Measurements from ENCODE around the gene TIMM13.
"Not testable (repeated sequence)": the region's sequence is repeated elsewhere in the genome, so short reads cannot be mapped to it uniquely, and the experiment has no call there.

The TIMM13 gene

GRCh38 chr19:2408247-2408646, 19.1 kb downstream of the TIMM13 start:
- no peak for DNase-seq (ENCODE audit: extremely low spot score)
- ChIA-PET POLR2A (interaction anchor here (1.2 kb wide), 1 partner anchor 68 kb away, joined by 3 read pairs; no protein-coding TSS in a partner anchor), CTCF (no interaction called here)
- TF ChIP-seq CTCF (IDR thresholded peaks at IDR 0.05; ENCODE audit: control extremely low read depth, extremely low read depth, low read depth, missing control alignments): no peak

- ChIA-PET POLR2A (interaction anchor here (0.6 kb wide), 1 partner anchor 258 kb away, joined by 5 read pairs; no protein-coding TSS in a partner anchor), CTCF (no interaction called here)
- no peak for TF ChIP-seq CTCF (IDR thresholded peaks at IDR 0.05; ENCODE audit: control extremely low read depth, extremely low read depth, low read depth, missing control alignments)
- DNase-seq (ENCODE audit: extremely low spot score): no peak
These were observed 27.8 kb downstream of the TIMM13 start for GRCh38 chr19:2399582-2399981.

DNA sequence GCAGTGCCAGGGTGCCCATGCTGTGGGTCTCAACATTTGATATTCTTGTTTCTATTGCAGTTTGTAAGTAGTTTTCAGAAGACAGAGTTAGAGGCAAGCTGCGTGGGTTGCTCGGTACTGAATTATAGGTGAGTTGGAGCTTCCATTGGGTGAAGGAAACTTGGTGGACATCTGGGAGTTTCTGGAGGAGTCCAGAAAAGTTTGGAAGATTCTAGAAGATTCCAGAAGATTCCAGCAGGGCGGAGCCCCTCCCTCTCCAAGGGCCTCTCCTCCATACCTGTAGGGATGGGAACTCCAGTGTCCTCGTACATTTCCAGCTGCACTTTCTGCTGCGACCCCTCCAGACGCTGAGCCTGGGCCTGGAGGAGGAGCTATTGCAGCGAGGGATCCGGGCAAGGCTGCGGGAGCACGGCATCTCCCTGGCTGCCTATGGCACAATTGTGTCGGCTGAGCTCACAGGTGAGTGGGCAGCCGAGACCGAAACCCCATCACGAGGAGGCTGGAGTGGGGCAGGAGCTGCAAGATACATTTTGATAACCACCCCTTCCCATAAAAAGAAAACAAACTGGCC, 28.6 kb downstream of the TIMM13 start:
- POLR2A ChIA-PET: no interaction called here
- no peak for DNase-seq (ENCODE audit: extremely low spot score)
- TF ChIP-seq CTCF (IDR thresholded peaks at IDR 0.05; ENCODE audit: control extremely low read depth, extremely low read depth, low read depth, missing control alignments): no peak
- CTCF ChIA-PET: no interaction called here

DNA sequence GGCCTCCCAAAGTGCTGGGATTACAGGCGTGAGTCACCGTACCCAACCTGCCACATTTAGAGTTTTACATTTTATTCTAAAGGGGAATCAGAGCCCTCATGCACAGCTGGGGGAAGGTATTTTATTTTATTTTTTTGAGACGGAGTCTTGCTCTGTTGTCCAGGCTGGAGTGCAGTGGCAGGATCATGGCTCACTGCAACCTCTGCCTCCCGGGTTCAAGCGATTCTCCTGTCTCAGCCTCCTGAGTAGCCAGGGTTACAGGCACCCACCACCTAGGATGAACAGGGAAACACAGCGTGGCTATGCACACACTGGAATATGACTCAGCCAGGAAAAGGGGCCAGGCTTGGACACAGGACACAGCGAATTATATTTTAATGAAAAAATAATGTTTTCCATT, 30.2 kb downstream of the TIMM13 start:
- CTCF ChIA-PET, POLR2A ChIA-PET: not testable (repeated sequence)
- DNase-seq (ENCODE audit: extremely low spot score): peak; percentile 3

DNA sequence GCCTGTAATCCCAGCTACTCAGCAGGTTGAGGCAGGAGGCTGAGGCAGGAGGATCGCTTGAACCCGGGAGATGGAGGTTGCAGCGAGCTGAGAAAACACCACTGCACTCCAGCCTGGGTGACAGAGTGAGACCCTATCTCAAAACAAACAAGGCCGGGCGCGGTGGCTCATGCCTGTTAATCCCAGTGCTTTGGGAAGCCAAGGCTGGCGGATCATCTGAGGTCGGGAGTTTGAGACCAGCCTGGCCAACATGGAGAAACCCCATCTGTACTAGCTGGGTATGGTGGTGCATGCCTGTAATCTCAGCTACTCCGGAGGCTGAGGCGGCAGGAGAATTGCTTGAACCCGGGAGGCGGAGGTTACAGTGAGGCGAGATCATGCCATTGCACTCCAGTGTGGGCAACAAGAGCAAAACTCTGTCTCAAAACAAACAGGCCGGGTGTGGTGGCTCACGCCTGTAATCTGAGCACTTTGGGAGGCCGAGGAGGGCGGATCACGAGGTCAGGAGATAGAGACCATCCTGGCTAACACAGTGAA, 32.0 kb downstream of the TIMM13 start:
- DNase-seq (ENCODE audit: extremely low spot score); POLR2A ChIA-PET: not testable (repeated sequence)
- CTCF ChIA-PET: interaction anchor here (1.1 kb wide), 1 partner anchor 227 kb away, joined by 3 read pairs; no protein-coding TSS in a partner anchor

DNA sequence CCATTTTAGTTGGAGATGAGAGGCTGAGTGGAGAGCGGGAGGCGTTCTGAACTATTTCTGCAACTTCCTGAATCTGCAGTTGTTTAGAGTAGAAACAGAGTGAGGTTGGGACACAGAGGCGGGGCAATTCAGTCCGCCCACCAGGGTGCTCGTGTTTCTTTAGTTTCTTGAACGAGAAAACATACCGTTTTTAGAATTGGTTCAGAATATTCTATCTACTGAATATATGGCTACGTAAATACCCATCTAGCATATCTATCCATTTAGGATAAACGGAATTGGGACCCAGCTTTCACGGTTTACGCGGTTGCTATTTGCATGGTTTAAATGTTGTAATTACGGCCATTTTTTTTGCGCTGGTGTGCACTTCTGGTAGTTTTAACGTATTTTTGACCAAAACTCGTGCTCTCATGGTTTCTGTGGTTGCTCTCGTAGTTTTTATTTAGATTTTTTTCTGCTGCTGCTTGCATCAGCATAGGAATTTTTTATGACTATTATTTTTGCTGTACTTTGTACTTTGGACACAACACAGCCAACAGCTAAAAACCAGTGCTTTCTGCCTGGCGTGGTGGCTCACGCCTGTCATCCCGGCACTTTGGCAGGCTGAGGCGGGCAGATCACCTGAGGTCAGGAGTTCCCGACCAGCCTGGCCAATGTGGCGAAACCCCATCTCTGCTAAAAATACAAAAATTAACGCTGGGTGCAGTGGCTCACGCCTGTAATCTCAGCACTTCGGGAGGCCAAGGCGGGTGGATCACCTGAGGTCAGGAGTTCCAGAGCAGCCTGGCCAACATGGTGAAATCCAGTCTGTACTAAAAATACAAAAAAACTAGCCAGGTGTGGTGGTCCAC, 32.7 kb downstream of the TIMM13 start:
- POLR2A ChIA-PET: no interaction called here
- CTCF ChIA-PET: interaction anchor here (1.2 to 1.3 kb wide), 2 partner anchors 106 to 239 kb away, joined by 3 to 6 read pairs; no protein-coding TSS in a partner anchor
- no peak for TF ChIP-seq CTCF (IDR thresholded peaks at IDR 0.05; ENCODE audit: control extremely low read depth, extremely low read depth, low read depth, missing control alignments)
- peak; percentile 77 for DNase-seq (ENCODE audit: extremely low spot score)

- ChIA-PET POLR2A (no interaction called here), CTCF (interaction anchor here (0.7 to 2.7 kb wide), 6 partner anchors 13 to 254 kb away, joined by 3 to 12 read pairs (median 5); no protein-coding TSS in a partner anchor)
- DNase-seq (ENCODE audit: extremely low spot score): no peak
- no peak for TF ChIP-seq CTCF (IDR thresholded peaks at IDR 0.05; ENCODE audit: control extremely low read depth, extremely low read depth, low read depth, missing control alignments)
These were observed 33.3 kb downstream of the TIMM13 start for GRCh38 chr19:2394054-2394441.

DNA sequence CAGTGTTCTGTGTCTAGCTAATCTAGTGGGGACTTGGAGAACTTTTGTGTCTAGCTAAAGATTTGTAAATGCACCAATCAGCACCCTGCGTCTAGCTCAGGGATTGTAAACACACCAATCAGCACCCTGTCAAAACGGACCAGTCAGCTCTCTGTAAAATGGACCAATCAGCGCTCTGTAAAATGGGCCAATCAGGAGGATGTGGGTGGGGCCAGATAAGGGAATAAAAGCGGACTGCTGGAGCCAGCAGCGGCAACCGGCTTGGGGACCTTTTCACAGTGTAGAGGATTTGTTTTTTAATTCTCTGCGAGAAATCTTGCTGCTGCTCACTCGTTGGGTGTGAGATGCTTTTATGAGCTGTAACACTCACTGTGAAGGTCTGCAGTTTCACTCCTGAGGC, 34.5 kb downstream of the TIMM13 start:
- CTCF ChIA-PET: interaction anchor here (0.8 to 2.7 kb wide), 17 partner anchors 9 to 255 kb away, joined by 3 to 13 read pairs (median 4); partner anchors contain the start of gene TIMM13
- POLR2A ChIA-PET: interaction anchor here (1.2 kb wide), 1 partner anchor 83 kb away, joined by 3 read pairs; the partner anchor contains the start of gene GADD45B
- DNase-seq (ENCODE audit: extremely low spot score): not testable (repeated sequence)

Measured in GM10248 (cell line).